Activated naive CD4-positive, alpha-beta T cell treated with anti-CD3 and anti-CD28 coated beads for 36 hours (primary cell): ENCODE measurements around the gene CFTR. TPM values are rescaled to one million over a fixed set of nuclear protein-coding genes. Genes with fewer than 3 reads are reported as not detected.

Experiments
- CTCF ChIA-PET: fragments of 350-600 bp; sonication (Branson Sonifier 250); formaldehyde crosslinking; loops from one replicate; lab custom pipeline; 2021; ENCODE audit warnings: antibody characterized with exemption; lab: Charles Lee
- DNase-seq: peaks from one replicate; pipeline ENCODE4 v3.0.0-alpha.2; 2020
- H3K27ac Mint-ChIP-seq: one replicate; pipeline ENCODE4 v1.8.0; 2021; ENCODE audit warnings: mild to moderate bottlenecking, mixed read lengths
- H3K27me3 Mint-ChIP-seq: one replicate; pipeline ENCODE4 v1.8.0; 2021; ENCODE audit warnings: low read depth, mixed read lengths
- H3K36me3 Mint-ChIP-seq: one replicate; pipeline ENCODE4 v1.8.0; 2021; ENCODE audit warnings: low read depth, mixed read lengths
- H3K4me1 Mint-ChIP-seq: one replicate; pipeline ENCODE4 v1.8.0; 2021; ENCODE audit warnings: low read depth, mixed read lengths
- H3K4me3 Mint-ChIP-seq: one replicate; pipeline ENCODE4 v1.8.0; 2021; ENCODE audit warnings: mild to moderate bottlenecking, moderate library complexity, mixed read lengths
- H3K9me3 Mint-ChIP-seq: one replicate; pipeline ENCODE4 v1.8.0; 2021; ENCODE audit warnings: mixed read lengths
- intact Hi-C: fragments of 100-400 bp; cut with micrococcal nuclease; formaldehyde crosslinking; loops from one replicate; pipeline ENCODE4 v1.15.1; 2023
- total RNA-seq, 2 experiments: library from RNA; stranded (reverse); gene quantifications; one replicate each; pipeline ENCODE4 v1.2.3, GENCODE V29; 2021

The CFTR gene
- total RNA-seq, 2 experiments from 2014 or later: not detected

DNA sequence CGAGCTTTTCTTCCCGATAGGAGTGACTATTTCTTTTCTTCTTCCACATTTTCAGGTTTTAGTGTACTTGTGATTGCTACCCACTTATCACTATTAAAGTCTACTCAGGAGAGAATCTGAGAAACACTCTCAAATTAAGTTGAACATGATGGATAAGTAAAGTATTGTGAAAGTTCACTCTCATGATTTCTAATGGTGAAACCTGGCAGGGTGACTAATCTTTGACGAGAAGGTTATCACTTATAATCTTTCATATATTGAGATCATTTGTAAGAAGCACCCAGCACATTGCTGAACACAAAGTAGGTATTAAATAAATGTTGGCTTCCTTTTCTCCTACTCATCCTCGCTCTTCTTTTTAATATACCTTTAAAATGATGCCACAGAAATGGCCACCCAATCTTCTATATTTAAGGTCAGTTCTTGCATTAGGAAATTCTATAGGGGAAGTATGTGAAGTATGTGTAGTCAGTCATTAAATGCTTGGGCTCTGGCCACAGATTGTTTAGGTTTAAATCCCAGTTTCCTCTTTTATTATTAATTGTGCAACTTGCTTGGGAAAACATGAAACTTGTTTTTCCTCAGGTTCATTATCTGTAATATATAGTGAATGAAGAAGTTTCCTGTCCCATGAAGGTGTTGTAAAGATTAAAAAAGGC, 3.1 kb upstream of the CFTR start:
- intact Hi-C loops: no loop called here
- DNase-seq: no peak
- no peaks in the 10 kb centered on the region for H3K9me3 Mint-ChIP-seq
- H3K4me1 Mint-ChIP-seq: peaks cover 2% of the 10 kb centered on the region
- H3K4me3 Mint-ChIP-seq: no peak overlapping the region
- H3K27me3 Mint-ChIP-seq: peaks cover 31% of the 10 kb centered on the region
- H3K27ac Mint-ChIP-seq: no peak overlapping the region
- no peaks in the 10 kb centered on the region for H3K36me3 Mint-ChIP-seq
- CTCF ChIA-PET: no interaction called here

DNA sequence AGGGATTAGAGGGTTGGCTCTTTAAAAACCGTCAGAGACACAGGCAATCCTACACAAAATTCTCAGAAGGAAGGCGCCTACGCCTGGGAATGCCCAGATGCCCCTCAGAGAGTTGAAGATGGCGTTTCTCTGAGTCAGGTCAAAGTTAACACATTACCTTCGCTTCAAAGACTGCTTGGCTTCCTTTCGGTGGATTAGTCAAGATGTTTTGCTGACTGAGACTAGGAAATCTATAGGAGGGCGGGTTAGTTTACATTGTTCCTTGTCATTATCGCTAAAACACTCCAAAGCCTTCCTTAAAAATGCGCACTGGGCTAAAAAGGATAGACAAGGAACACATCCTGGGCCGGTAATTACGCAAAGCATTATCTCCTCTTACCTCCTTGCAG, 995 bp upstream of the CFTR start:
- H3K36me3 Mint-ChIP-seq: no peaks in the 10 kb centered on the region
- CTCF ChIA-PET: no interaction called here
- no peak for DNase-seq
- no peaks in the 10 kb centered on the region for H3K9me3 Mint-ChIP-seq
- H3K27ac Mint-ChIP-seq: no peak overlapping the region
- no peak overlapping the region for H3K4me3 Mint-ChIP-seq
- peaks cover 2% of the 10 kb centered on the region for H3K4me1 Mint-ChIP-seq
- intact Hi-C loops: no loop called here
- H3K27me3 Mint-ChIP-seq: peaks cover 36% of the 10 kb centered on the region

DNA sequence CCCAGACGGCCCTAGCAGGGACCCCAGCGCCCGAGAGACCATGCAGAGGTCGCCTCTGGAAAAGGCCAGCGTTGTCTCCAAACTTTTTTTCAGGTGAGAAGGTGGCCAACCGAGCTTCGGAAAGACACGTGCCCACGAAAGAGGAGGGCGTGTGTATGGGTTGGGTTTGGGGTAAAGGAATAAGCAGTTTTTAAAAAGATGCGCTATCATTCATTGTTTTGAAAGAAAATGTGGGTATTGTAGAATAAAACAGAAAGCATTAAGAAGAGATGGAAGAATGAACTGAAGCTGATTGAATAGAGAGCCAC, 184 bp downstream of the CFTR start:
- no peak for DNase-seq
- H3K9me3 Mint-ChIP-seq: no peaks in the 10 kb centered on the region
- CTCF ChIA-PET: no interaction called here
- no peaks in the 10 kb centered on the region for H3K36me3 Mint-ChIP-seq
- H3K27me3 Mint-ChIP-seq: peaks cover 36% of the 10 kb centered on the region
- H3K4me1 Mint-ChIP-seq: peaks cover 2% of the 10 kb centered on the region
- intact Hi-C loops: no loop called here
- H3K4me3 Mint-ChIP-seq: no peak overlapping the region
- H3K27ac Mint-ChIP-seq: no peak overlapping the region

DNA sequence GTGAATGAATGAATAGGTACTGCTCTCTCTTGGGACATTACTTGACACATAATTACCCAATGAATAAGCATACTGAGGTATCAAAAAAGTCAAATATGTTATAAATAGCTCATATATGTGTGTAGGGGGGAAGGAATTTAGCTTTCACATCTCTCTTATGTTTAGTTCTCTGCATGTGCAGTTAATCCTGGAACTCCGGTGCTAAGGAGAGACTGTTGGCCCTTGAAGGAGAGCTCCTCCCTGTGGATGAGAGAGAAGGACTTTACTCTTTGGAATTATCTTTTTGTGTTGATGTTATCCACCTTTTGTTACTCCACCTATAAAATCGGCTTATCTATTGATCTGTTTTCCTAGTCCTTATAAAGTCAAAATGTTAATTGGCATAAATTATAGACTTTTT, 1.2 kb downstream of the CFTR start:
- H3K27ac Mint-ChIP-seq: no peak overlapping the region
- no peaks in the 10 kb centered on the region for H3K9me3 Mint-ChIP-seq
- DNase-seq: no peak
- intact Hi-C loops: no loop called here
- CTCF ChIA-PET: no interaction called here
- H3K36me3 Mint-ChIP-seq: no peaks in the 10 kb centered on the region
- H3K27me3 Mint-ChIP-seq: peaks cover 36% of the 10 kb centered on the region
- no peak overlapping the region for H3K4me3 Mint-ChIP-seq
- peaks cover 2% of the 10 kb centered on the region for H3K4me1 Mint-ChIP-seq

DNA sequence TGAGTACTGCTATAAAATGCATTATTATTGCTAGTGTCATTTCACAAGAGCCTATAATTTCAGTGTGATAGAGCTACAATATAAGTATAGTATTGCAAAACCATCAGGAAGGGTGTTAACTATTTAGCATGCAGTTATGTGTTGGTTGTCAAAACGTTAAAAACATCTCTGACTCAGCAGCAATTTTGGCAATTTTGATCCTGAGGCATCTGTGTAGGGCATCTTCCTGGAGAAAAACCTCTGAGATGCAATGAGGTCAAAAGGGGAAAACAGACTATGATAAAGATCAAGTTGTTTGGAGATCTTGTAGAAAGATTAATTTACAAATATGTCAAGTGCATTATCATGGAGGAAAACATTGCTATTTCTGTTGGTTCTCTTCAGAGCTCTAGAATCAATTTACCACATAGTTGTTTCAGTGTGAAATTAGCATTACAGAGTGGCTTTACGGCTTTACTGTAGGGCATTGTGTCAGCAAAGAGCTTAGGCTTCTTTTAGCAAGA, 5.3 kb downstream of the CFTR start:
- no peaks in the 10 kb centered on the region for H3K36me3 Mint-ChIP-seq
- no peaks in the 10 kb centered on the region for H3K4me1 Mint-ChIP-seq
- CTCF ChIA-PET: interaction anchor here (1.1 kb wide), 1 partner anchor 14 kb away, joined by 4 read pairs; no protein-coding TSS in a partner anchor

DNA sequence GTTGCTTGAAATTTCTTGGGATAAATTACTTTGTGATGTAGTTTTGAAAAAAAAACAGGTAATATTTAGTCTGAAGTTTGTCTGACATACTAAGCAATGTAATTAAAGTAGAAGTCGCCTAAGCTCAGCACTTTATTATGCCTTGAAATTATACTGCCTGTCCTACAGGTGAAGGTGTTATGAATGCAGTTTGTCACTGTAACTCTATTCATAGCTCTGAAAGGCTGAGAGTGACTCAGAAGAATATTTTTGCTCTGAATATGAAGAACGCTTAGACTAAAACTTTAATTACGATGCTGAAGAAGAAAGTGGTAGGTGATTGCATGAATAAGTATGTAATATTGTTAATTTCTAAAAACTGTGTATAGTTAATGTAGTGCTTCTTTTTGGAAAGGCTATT, 9.2 kb downstream of the CFTR start:
- intact Hi-C loops: no loop called here
- no peak for DNase-seq
- H3K27ac Mint-ChIP-seq: no peak overlapping the region
- H3K9me3 Mint-ChIP-seq: no peaks in the 10 kb centered on the region
- no peaks in the 10 kb centered on the region for H3K27me3 Mint-ChIP-seq
- no peaks in the 10 kb centered on the region for H3K36me3 Mint-ChIP-seq
- CTCF ChIA-PET: no interaction called here
- H3K4me3 Mint-ChIP-seq: no peak overlapping the region
- H3K4me1 Mint-ChIP-seq: no peaks in the 10 kb centered on the region

More for the DNA sequence above, 5.3 kb downstream of the CFTR start:
- no peak for DNase-seq
- Mint-ChIP-seq H3K9me3 (no peaks in the 10 kb centered on the region), H3K27me3 (peaks cover 14% of the 10 kb centered on the region), H3K4me3 (no peak overlapping the region), H3K27ac (no peak overlapping the region)
- intact Hi-C loops: no loop called here

DNA sequence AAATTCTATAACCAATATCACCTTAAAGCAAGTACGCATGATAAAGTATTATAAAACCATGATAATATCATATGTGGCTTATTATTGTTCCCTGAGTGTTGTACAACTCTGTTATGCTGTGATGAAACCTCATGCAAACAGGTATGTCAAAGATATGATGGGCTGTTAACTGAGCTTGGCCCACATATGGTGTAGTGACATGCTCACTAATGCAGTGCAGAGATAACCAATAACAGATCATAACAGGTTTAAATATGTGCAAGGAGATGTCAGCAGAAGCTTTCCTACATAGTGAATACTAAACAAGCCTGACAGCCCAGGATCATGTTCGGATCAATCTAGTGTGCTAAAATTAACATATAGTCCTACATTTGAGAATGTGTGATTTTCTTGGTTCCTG, 9.6 kb downstream of the CFTR start:
- H3K4me3 Mint-ChIP-seq: no peak overlapping the region
- intact Hi-C loops: no loop called here
- no peak for DNase-seq
- H3K36me3 Mint-ChIP-seq: no peaks in the 10 kb centered on the region
- no peak overlapping the region for H3K27ac Mint-ChIP-seq
- H3K4me1 Mint-ChIP-seq: no peaks in the 10 kb centered on the region
- CTCF ChIA-PET: no interaction called here
- no peaks in the 10 kb centered on the region for H3K27me3 Mint-ChIP-seq
- no peaks in the 10 kb centered on the region for H3K9me3 Mint-ChIP-seq

DNA sequence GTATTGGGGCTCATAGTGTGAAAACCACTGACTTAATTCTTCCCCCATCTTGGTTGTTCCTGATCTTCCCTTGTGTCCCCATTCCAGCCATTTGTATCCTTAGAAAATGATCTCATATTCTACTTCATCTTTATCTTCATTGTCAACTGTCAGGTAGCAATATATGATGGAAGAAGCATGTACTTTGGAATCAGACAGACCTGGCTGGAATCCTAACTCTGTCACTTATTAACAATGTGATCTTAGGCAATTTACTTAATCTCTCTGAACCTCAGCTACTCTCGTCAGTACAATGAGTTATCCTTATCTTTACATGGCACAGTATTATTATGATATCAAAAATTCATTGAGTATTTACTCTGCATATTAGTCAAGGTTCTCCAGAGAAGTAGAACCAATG, 10.1 kb downstream of the CFTR start:
- CTCF ChIA-PET: no interaction called here
- intact Hi-C loops: no loop called here
- H3K4me3 Mint-ChIP-seq: no peak overlapping the region
- no peaks in the 10 kb centered on the region for H3K9me3 Mint-ChIP-seq
- no peaks in the 10 kb centered on the region for H3K36me3 Mint-ChIP-seq
- H3K4me1 Mint-ChIP-seq: no peaks in the 10 kb centered on the region
- no peaks in the 10 kb centered on the region for H3K27me3 Mint-ChIP-seq
- no peak overlapping the region for H3K27ac Mint-ChIP-seq
- no peak for DNase-seq

DNA sequence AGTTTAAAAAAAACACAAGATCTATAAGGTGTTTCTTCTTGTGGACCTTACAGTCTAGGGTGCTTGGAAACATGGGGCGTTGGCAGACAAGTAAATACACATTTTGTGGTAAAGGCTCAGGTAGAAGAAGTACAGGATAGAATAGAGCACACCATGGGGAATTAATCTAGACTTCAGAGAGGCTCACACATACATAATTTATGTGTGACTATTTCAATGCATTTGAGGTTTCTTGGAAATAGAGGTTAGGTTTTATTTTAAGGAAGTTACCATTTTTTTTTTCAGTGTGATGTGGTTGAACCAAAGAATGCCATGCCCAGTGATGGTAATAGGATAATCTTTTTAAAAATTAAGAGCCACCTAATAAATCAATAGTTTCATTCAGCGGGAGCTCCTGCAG, 12.8 kb downstream of the CFTR start:
- DNase-seq: no peak
- no peaks in the 10 kb centered on the region for H3K27me3 Mint-ChIP-seq
- H3K36me3 Mint-ChIP-seq: no peaks in the 10 kb centered on the region
- no peak overlapping the region for H3K27ac Mint-ChIP-seq
- no peak overlapping the region for H3K4me3 Mint-ChIP-seq
- no peaks in the 10 kb centered on the region for H3K4me1 Mint-ChIP-seq
- CTCF ChIA-PET: no interaction called here
- H3K9me3 Mint-ChIP-seq: no peaks in the 10 kb centered on the region
- intact Hi-C loops: no loop called here

DNA sequence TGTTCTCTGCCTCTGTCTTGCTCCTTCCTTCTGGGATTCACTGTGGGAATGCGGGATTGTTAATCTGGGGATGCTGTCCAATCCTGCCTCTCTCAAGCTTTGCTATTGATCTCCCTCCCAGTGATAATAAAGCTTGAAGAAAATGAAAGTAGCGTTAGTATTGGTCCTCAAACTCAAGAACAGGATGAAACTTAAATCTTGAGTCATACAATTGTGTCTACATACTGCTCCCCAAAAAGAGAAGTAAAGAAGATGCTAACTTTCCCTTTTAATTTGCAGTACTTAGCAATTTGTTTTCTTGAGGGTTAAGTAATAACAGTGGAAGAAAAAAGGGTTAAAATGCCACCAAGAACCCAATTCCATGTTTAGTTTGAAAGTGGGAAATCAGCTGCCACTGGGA, 13.6 kb downstream of the CFTR start:
- no peak for DNase-seq
- CTCF ChIA-PET: no interaction called here
- H3K36me3 Mint-ChIP-seq: no peaks in the 10 kb centered on the region
- intact Hi-C loops: no loop called here
- H3K4me3 Mint-ChIP-seq: no peak overlapping the region
- H3K27me3 Mint-ChIP-seq: no peaks in the 10 kb centered on the region
- no peaks in the 10 kb centered on the region for H3K4me1 Mint-ChIP-seq
- no peak overlapping the region for H3K27ac Mint-ChIP-seq
- no peaks in the 10 kb centered on the region for H3K9me3 Mint-ChIP-seq

DNA sequence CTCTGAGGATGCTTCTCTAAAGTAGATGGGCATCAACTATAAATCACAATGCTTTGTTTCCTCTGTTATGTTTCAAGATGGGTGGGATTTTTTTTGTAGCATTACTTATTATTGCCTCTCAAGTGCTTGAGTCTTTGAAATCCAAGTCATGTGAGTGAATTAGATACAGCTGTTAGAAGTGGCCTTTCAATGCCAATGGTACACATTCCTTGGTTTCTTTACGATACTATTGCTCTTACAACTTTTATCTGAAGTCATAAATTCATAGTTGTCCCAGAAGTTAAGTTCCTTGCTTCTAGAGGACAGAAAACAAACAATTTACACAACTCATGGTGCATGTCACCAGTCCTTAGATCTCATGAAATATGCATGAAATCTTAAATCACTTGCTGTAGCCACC, 15.5 kb downstream of the CFTR start:
- H3K9me3 Mint-ChIP-seq: no peaks in the 10 kb centered on the region
- intact Hi-C loops: no loop called here
- CTCF ChIA-PET: no interaction called here

DNA sequence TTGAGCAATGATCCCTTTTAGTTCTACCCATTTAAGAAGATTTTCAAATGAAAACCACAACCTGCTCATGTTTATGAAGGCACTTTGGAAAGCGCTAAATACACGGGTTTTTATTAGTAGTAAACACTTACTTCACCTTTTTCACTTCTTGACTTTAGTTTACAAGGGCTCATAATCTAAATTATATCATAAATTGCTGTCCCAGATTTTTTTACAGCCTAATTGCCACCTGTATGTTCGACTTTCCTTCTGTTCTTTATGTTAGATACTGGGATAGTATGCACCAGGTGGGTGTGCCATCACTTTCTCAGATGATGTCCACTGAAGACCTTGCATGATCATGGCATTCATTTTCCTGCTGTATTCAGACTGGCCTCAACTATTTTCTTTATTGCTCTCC, 22.5 kb downstream of the CFTR start:
- no peaks in the 10 kb centered on the region for H3K9me3 Mint-ChIP-seq
- no peak overlapping the region for H3K27ac Mint-ChIP-seq
- H3K4me1 Mint-ChIP-seq: no peaks in the 10 kb centered on the region
- CTCF ChIA-PET: no interaction called here
- DNase-seq: no peak
- H3K36me3 Mint-ChIP-seq: no peaks in the 10 kb centered on the region
- no peaks in the 10 kb centered on the region for H3K27me3 Mint-ChIP-seq
- no peak overlapping the region for H3K4me3 Mint-ChIP-seq
- intact Hi-C loops: no loop called here

More for the DNA sequence above, 15.5 kb downstream of the CFTR start:
- Mint-ChIP-seq H3K36me3 (no peaks in the 10 kb centered on the region), H3K4me3 (no peak overlapping the region), H3K27ac (no peak overlapping the region), H3K4me1 (no peaks in the 10 kb centered on the region), H3K27me3 (no peaks in the 10 kb centered on the region)
- no peak for DNase-seq

DNA sequence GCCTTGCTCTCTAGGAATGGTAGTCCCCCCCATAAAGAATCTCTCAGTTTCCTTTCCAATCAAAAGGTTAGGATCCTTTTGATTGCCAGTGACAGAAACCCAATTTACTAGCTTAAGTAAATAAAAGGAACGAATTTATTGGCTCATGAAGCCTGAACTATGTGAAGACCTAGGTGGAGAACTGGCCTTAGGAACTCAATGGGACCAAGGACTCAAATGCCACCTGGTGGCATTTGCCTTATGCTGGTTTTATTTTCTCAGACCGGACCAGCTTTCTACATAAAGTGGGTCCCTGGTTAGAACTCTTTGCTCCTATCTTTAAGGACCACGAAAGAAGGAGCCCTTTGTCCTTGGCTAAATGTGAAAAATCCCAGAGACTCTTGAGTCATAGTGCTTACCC, 25.4 kb downstream of the CFTR start:
- no peaks in the 10 kb centered on the region for H3K36me3 Mint-ChIP-seq
- DNase-seq: no peak
- H3K9me3 Mint-ChIP-seq: no peaks in the 10 kb centered on the region
- H3K27me3 Mint-ChIP-seq: no peaks in the 10 kb centered on the region
- H3K4me3 Mint-ChIP-seq: no peak overlapping the region
- no peaks in the 10 kb centered on the region for H3K4me1 Mint-ChIP-seq
- intact Hi-C loops: no loop called here
- CTCF ChIA-PET: no interaction called here
- no peak overlapping the region for H3K27ac Mint-ChIP-seq
